HepG2 (cell line): Measurements from ENCODE around the gene NME9. TPM values are rescaled to one million over a fixed set of nuclear protein-coding genes. Genes with fewer than 3 reads are reported as not detected.

Experiments used
- ATAC-seq: fragments of 200-7000 bp; cut with Tn5 transposase; 3 replicates; pipeline ENCODE4 v1.9.1; 2020; ENCODE audit warnings: mild to moderate bottlenecking, moderate library complexity
- BruUV-seq: library from RNA; stranded (reverse); fragments of 400-500 nt; replicated peaks from 2 replicates; lab custom pipeline; 2021; lab: Mats Ljungman, UMichigan
- CTCF ChIA-PET: fragments of 300-600 bp; formaldehyde crosslinking; extraction: SDS; loops from one replicate; lab custom pipeline; 2021; ENCODE audit warnings: low total read pairs, inconsistent platforms, low intra/inter-chr PET ratio; lab: Yijun Ruan, JAX
- POLR2A ChIA-PET: fragments of 350-600 bp; sonication (Branson Sonifier 250); formaldehyde crosslinking; loops from one replicate; lab custom pipeline; 2020; ENCODE audit warnings: antibody characterized with exemption, inconsistent platforms; lab: Yijun Ruan, JAX
- DNase-seq: peaks from one replicate; pipeline ENCODE4 v3.0.0-alpha.2; 2015; ENCODE audit warnings: low spot score
- FAIRE-seq: peaks from 3 replicates; lab custom pipeline; 2011; peaks lifted over from hg19 to GRCh38; lab: Jason Lieb, UNC
- H2AFZ ChIP-seq: one replicate; pipeline ENCODE4 v1.6.1; 2011; ENCODE audit warnings: low read length, inconsistent platforms
- H3K27ac ChIP-seq: fragments of 300-600 bp; 3 replicates; pipeline ENCODE4 v1.8.0; 2011; ENCODE audit warnings: mixed run types, mild to moderate bottlenecking, mixed read lengths, low read length, inconsistent platforms; ENCODE audit not compliant: insufficient read depth; ENCODE audit errors: extremely low read length
- H3K27me3 ChIP-seq, 2 experiments: fragments of 200-600 bp in 1 of 2; 2 replicates in 1 of 2; 3 replicates in 1 of 2; pipeline versions ENCODE4 v1.6.0 to v1.8.0; 2011; ENCODE audit warnings: low read length in 2 of 2, mild to moderate bottlenecking in 2 of 2, moderate library complexity in 2 of 2, inconsistent platforms in 1 of 2; ENCODE audit not compliant: insufficient read depth in 2 of 2, control insufficient read depth in 1 of 2
- H3K36me3 ChIP-seq, 2 experiments: fragments of 200-600 bp in 1 of 2; replicated peaks in 1 of 2; 2 replicates in 1 of 2; 3 replicates in 1 of 2; pipeline versions ENCODE4 v1.5.1 to v1.8.0; 2011; ENCODE audit warnings: low read length in 2 of 2, inconsistent platforms in 1 of 2; ENCODE audit not compliant: insufficient read depth in 2 of 2, control insufficient read depth in 1 of 2
- H3K4me1 ChIP-seq: 2 replicates; pipeline ENCODE4 v1.5.1; 2012; ENCODE audit warnings: low read length, inconsistent platforms; ENCODE audit not compliant: insufficient read depth
- H3K4me2 ChIP-seq: 2 replicates; pipeline ENCODE4 v1.6.0; 2011; ENCODE audit warnings: low read depth, low read length, inconsistent platforms
- H3K4me3 ChIP-seq, 3 experiments: fragments of 200-600 bp in 1 of 3; sonication (generic), shearing (Covaris generic) in 1 of 3; replicated peaks in 1 of 3; 2 replicates each; pipeline ENCODE4 v1.5.1; 2011 to 2016; ENCODE audit warnings: low read length in 3 of 3, inconsistent platforms in 2 of 3, low read depth in 2 of 3, mild to moderate bottlenecking in 2 of 3, control low read depth in 1 of 3, mixed read lengths in 1 of 3; ENCODE audit not compliant: insufficient read depth in 1 of 3
- H3K79me2 ChIP-seq: one replicate; pipeline ENCODE4 v1.6.1; 2011; ENCODE audit warnings: low read length, inconsistent platforms; ENCODE audit not compliant: insufficient read depth
- H3K9ac ChIP-seq: 2 replicates; pipeline ENCODE4 v1.6.0; 2011; ENCODE audit warnings: mild to moderate bottlenecking, low read depth, low read length, inconsistent platforms; ENCODE audit not compliant: insufficient read depth
- H3K9me3 ChIP-seq: 2 replicates; pipeline ENCODE4 v1.5.1; 2012; ENCODE audit warnings: mild to moderate bottlenecking, low read length
- H4K20me1 ChIP-seq: 2 replicates; pipeline ENCODE4 v1.6.0; 2011; ENCODE audit warnings: inconsistent platforms, mild to moderate bottlenecking, low read length, moderate library complexity; ENCODE audit not compliant: insufficient read depth
- BHLHE40 ChIP-seq: IDR thresholded peaks from 2 replicates; pipeline ENCODE4 v1.6.1; 2011; ENCODE audit warnings: low read length, improper control_type of control experiment
- FOXA1 ChIP-seq, 2 experiments: fragments of 450-650 bp in 1 of 2; sonication (generic) in 1 of 2; formaldehyde crosslinking in 1 of 2; IDR thresholded peaks; 2 replicates each; pipeline versions ENCODE4 v1.4.0 to v1.6.1; 2016 to 2020; ENCODE audit warnings: missing genetic modification reagents in 1 of 2
- FOXA3 ChIP-seq: IDR thresholded peaks from 2 replicates; pipeline ENCODE4 v1.6.1; 2016; ENCODE audit warnings: missing genetic modification reagents, missing compliant biosample characterization
- JDP2 ChIP-seq: sonication (generic); formaldehyde crosslinking; IDR thresholded peaks from 2 replicates; pipeline ENCODE4 v1.8.1; 2022; ENCODE audit warnings: missing genetic modification reagents, borderline replicate concordance
- NCOA2 ChIP-seq: sonication (generic); formaldehyde crosslinking; IDR thresholded peaks from 2 replicates; pipeline ENCODE4 v1.8.0; 2022; ENCODE audit warnings: inconsistent platforms
- PHF5A ChIP-seq: IDR thresholded peaks from one replicate; pipeline ENCODE4 v1.6.1; 2018; ENCODE audit warnings: low read depth, missing genetic modification reagents; ENCODE audit not compliant: unreplicated experiment
- POLR2AphosphoS5 ChIP-seq: IDR thresholded peaks from 2 replicates; pipeline ENCODE4 v1.6.1; 2012; ENCODE audit warnings: low read depth, low read length
- SALL2 ChIP-seq: sonication (generic); formaldehyde crosslinking; IDR thresholded peaks from 2 replicates; pipeline ENCODE4 v1.8.1; 2023; ENCODE audit warnings: mild to moderate bottlenecking, missing genetic modification reagents, inconsistent platforms
- SOX13 ChIP-seq, 3 experiments: fragments of 450-650 bp in 1 of 3; sonication (generic) in 1 of 3; formaldehyde crosslinking in 1 of 3; IDR thresholded peaks in 2 of 3; conservative IDR thresholded peaks in 1 of 3; 2 replicates each; pipeline versions ENCODE4 v1.5.0 to v1.6.1; 2016 to 2020; ENCODE audit warnings: antibody characterized with exemption in 1 of 3, mild to moderate bottlenecking in 1 of 3, missing compliant biosample characterization in 1 of 3, missing genetic modification reagents in 1 of 3, moderate library complexity in 1 of 3
- SOX5 ChIP-seq: IDR thresholded peaks from 2 replicates; pipeline ENCODE4 v1.6.1; 2016; ENCODE audit warnings: borderline replicate concordance
- ZMYM4 ChIP-seq: sonication (generic); formaldehyde crosslinking; IDR thresholded peaks from 2 replicates; pipeline ENCODE4 v1.8.1; 2023; ENCODE audit warnings: mild to moderate bottlenecking, missing genetic modification reagents
- ZNF205 ChIP-seq: IDR thresholded peaks from 2 replicates; pipeline ENCODE4 v1.6.1; 2018; ENCODE audit warnings: missing biosample characterization, missing genetic modification reagents
- ZNF292 ChIP-seq: sonication (generic); formaldehyde crosslinking; IDR thresholded peaks from 2 replicates; pipeline ENCODE4 v1.8.1; 2022; ENCODE audit warnings: mild to moderate bottlenecking, low read depth, missing genetic modification reagents, borderline replicate concordance
- ZNF782 ChIP-seq: sonication (generic); formaldehyde crosslinking; IDR thresholded peaks from 2 replicates; pipeline ENCODE4 v1.4.0; 2020; ENCODE audit warnings: missing genetic modification reagents, mild to moderate bottlenecking, borderline replicate concordance
- ZSCAN21 ChIP-seq: sonication (generic); formaldehyde crosslinking; IDR thresholded peaks from 2 replicates; pipeline ENCODE4 v1.8.0; 2022; ENCODE audit warnings: mild to moderate bottlenecking, missing genetic modification reagents, moderate library complexity, borderline replicate concordance
- WGBS: methylation state at CpG from one replicate; pipeline ENCODE4 v1.1.6; 2017; ENCODE audit warnings: low lambda C conversion rate; 5-methylcytosine and 5-hydroxymethylcytosine counted together
- in situ Hi-C: cut with HindIII; loops from 2 replicates; pipeline ENCODE4 v1.10.0; 2017; ENCODE audit warnings: low pct_unique_long_range_greater_than_20kb; ENCODE audit not compliant: extremely low pct_ligation_motif_present
- intact Hi-C: fragments of 100-400 bp; cut with micrococcal nuclease; formaldehyde crosslinking; loops from one replicate; pipeline ENCODE4 v1.10.0; 2022; ENCODE audit not compliant: unreplicated experiment
- polyA plus RNA-seq, 8 experiments: library from polyadenylated mRNA; depleted of rRNA in 3 of 8; stranded (reverse) in 7 of 8; unstranded in 1 of 8; fragments of >200 nt; fragmentation: Illumina TruSeq in 4 of 8; extraction: Trizol in 4 of 8; gene quantifications; 2 replicates each; pipeline versions ENCODE4 v1.2.1 to v1.2.3, GENCODE V29; 2011 to 2016; ENCODE audit warnings: low read depth in 4 of 8, missing spikeins in 1 of 8, mixed read lengths in 1 of 8; ENCODE audit not compliant: insufficient read depth in 1 of 8
- total RNA-seq, 5 experiments: library from RNA; depleted of rRNA; stranded (reverse); fragments of >200 nt; fragmentation: Illumina TruSeq; extraction: Trizol; gene quantifications; 2 replicates each; pipeline ENCODE4 v1.2.3, GENCODE V29; 2016; ENCODE audit warnings: low read depth in 1 of 5
- TF ChIP-seq, protein P1 (sequence below): sonication (generic); formaldehyde crosslinking; IDR thresholded peaks from 2 replicates; pipeline ENCODE4 v1.5.0; 2020; ENCODE audit warnings: missing genetic modification reagents
- TF ChIP-seq, protein P2 (sequence below): sonication (generic); formaldehyde crosslinking; conservative IDR thresholded peaks from 2 replicates; pipeline ENCODE4 v1.8.0; 2022; ENCODE audit warnings: low read depth, missing genetic modification reagents
- TF ChIP-seq, protein P3 (sequence below): sonication (generic); formaldehyde crosslinking; IDR thresholded peaks from 2 replicates; pipeline ENCODE4 v1.4.0; 2020; ENCODE audit warnings: missing genetic modification reagents

Gene NME9
- total and polyA plus RNA-seq, 2 of the 13 experiments (the other 11 are each of a cell fraction or from before 2014, with no cell fraction given) = not detected

DNA sequence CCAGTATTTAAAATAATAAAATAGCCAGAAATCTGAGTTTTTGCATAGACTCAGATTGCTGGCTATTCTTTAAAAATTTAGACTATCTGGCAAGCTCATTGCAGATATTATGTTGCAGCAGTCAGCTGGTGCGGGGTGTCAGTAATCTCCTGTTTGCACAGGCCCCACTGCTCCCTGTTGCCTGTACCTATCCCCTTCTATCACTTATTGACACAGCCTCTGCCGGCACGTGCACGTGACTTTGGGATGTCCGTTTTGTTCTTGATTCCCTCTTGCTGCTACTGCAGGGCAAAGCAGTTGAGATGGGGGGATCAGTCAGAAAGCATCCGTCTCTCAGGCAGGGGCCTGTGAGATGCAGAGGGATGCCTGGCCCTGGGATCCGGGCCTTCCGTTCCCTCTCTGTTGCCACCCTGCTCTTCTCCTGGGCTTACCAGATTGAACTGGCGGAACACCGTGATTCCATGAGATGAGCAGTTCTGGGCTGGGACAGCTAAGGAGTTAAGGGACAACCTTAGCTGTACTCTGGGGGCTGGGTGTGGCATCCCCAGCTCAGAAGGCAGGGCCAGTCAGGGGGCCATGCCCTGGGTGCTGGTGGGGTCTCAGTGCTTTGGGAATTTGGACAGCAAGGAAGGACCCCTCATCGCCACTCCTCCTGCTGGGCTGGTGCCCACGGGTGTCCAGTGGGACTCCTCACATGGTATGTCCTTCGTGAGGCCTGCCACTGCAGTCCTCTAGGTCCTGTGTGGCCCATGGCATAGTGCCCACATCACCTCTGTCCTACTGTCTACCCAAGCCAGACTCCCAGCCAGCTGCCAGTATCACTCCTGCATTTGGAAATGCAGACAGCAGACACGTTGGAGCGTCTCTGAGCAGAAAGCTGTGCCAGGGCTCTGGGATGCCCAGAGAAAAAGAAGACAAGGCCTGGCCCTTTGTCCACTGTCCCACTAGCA lies 30.5 kb upstream of the NME9 start:
- ChIA-PET CTCF (no interaction called here), POLR2A (interaction anchor here (1.2 kb wide), 1 partner anchor 12 kb away, joined by 3 read pairs; no protein-coding TSS in a partner anchor)
- no peaks in the 10 kb centered on the region for H4K20me1 ChIP-seq
- no TSS peak for BruUV-seq
- no peak overlapping the region for H3K9ac ChIP-seq
- intact Hi-C loops = loop anchor here (5.0 kb wide), 1 partner anchor 37 kb away; no protein-coding TSS in a partner anchor
- 50% methylated on average over 8 of the region's 15 CpGs for WGBS
- no peaks in the 10 kb centered on the region for H3K9me3 ChIP-seq
- ATAC-seq = peak; percentile 51
- no peak overlapping the region for H2AFZ ChIP-seq
- H3K27me3 ChIP-seq = no peaks in the 10 kb centered on the region
- no peak for FAIRE-seq
- no peaks in the 10 kb centered on the region for H3K79me2 ChIP-seq
- peak; percentile 56 for DNase-seq
- H3K27ac ChIP-seq = no peak overlapping the region
- no peak overlapping the region for H3K4me3 ChIP-seq
- peaks cover 47% of the 10 kb centered on the region for H3K4me1 ChIP-seq
- no peak overlapping the region for H3K4me2 ChIP-seq
- no peaks in the 10 kb centered on the region for H3K36me3 ChIP-seq
- in situ Hi-C loops = no loop called here
- TF ChIP-seq, protein P1, sequence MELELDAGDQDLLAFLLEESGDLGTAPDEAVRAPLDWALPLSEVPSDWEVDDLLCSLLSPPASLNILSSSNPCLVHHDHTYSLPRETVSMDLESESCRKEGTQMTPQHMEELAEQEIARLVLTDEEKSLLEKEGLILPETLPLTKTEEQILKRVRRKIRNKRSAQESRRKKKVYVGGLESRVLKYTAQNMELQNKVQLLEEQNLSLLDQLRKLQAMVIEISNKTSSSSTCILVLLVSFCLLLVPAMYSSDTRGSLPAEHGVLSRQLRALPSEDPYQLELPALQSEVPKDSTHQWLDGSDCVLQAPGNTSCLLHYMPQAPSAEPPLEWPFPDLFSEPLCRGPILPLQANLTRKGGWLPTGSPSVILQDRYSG (CRISPR knock-in tag) = no peak
- TF ChIP-seq BHLHE40 (peak; percentile 93), ZMYM4 (CRISPR knock-in tag) (peak; percentile 25; the same call in 1 of the 2 replicates), ZSCAN21 (CRISPR knock-in tag) (0 out of 2 replicates have a peak, but pooled peaks have one; percentile 15), SOX5 (peak; percentile 33; the same call in 1 of the 2 replicates), FOXA1 (IDR thresholded peaks at IDR 0.05) (no peak), FOXA1 (CRISPR knock-in tag; IDR thresholded peaks at IDR 0.05) (peak; percentile 97), ZNF292 (CRISPR knock-in tag) (no peak), SALL2 (CRISPR knock-in tag) (no peak), ZNF205 (no peak), SOX13 (IDR thresholded peaks at IDR 0.05) (no peak), SOX13 (CRISPR knock-in tag; conservative IDR thresholded peaks at IDR 0.05 in 1 of 2, IDR thresholded peaks at IDR 0.05 in 1 of 2) (peak in 1 of 2 experiments; percentile 66; a peak in 1 of 4 replicates), POLR2AphosphoS5 (no peak), FOXA3 (peak; percentile 69), JDP2 (CRISPR knock-in tag) (no peak), PHF5A (CRISPR knock-in tag) (no peak), ZNF782 (CRISPR knock-in tag) (no peak), NCOA2 (no peak)
- TF ChIP-seq, protein P2, sequence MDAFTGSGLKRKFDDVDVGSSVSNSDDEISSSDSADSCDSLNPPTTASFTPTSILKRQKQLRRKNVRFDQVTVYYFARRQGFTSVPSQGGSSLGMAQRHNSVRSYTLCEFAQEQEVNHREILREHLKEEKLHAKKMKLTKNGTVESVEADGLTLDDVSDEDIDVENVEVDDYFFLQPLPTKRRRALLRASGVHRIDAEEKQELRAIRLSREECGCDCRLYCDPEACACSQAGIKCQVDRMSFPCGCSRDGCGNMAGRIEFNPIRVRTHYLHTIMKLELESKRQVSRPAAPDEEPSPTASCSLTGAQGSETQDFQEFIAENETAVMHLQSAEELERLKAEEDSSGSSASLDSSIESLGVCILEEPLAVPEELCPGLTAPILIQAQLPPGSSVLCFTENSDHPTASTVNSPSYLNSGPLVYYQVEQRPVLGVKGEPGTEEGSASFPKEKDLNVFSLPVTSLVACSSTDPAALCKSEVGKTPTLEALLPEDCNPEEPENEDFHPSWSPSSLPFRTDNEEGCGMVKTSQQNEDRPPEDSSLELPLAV (CRISPR knock-in tag) = no peak
- TF ChIP-seq, protein P3, sequence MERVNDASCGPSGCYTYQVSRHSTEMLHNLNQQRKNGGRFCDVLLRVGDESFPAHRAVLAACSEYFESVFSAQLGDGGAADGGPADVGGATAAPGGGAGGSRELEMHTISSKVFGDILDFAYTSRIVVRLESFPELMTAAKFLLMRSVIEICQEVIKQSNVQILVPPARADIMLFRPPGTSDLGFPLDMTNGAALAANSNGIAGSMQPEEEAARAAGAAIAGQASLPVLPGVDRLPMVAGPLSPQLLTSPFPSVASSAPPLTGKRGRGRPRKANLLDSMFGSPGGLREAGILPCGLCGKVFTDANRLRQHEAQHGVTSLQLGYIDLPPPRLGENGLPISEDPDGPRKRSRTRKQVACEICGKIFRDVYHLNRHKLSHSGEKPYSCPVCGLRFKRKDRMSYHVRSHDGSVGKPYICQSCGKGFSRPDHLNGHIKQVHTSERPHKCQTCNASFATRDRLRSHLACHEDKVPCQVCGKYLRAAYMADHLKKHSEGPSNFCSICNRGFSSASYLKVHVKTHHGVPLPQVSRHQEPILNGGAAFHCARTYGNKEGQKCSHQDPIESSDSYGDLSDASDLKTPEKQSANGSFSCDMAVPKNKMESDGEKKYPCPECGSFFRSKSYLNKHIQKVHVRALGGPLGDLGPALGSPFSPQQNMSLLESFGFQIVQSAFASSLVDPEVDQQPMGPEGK = 0 out of 2 replicates have a peak, but pooled peaks have one; percentile 41
